OCI-LY3 (cell line): ENCODE data around the gene MAP3K19.
"Not testable (repeated sequence)": the region's sequence is repeated elsewhere in the genome, so short reads cannot be mapped to it uniquely, and the experiment has no call there.

Experiments used
- H2AFZ ChIP-seq: fragments of 200-600, 300-600 bp; shearing (Covaris generic); 2 replicates; pipeline ENCODE4 v1.6.0; 2014; ENCODE audit warnings: antibody characterized with exemption, low read depth, low read length
- H3K27ac ChIP-seq: fragments of 200-600, 300-600 bp; sonication (generic); 2 replicates; pipeline ENCODE4 v1.5.1; 2014; ENCODE audit warnings: mild to moderate bottlenecking, low read length, moderate library complexity, mixed read lengths
- H3K27me3 ChIP-seq: fragments of 200-600, 300-600 bp; sonication (generic); 2 replicates; pipeline ENCODE4 v1.6.1; 2014; ENCODE audit warnings: low read depth, low read length, mixed read lengths
- H3K36me3 ChIP-seq: fragments of 200-600, 300-600 bp; sonication (generic); replicated peaks from 2 replicates; pipeline ENCODE3; 2014; ENCODE audit warnings: low read depth, low read length, mixed read lengths
- H3K4me1 ChIP-seq: fragments of 300-600, 200-600 bp; sonication (generic); 2 replicates; pipeline ENCODE4 v1.6.1; 2014; ENCODE audit warnings: low read length, mixed read lengths
- H3K4me2 ChIP-seq: fragments of 200-600, 300-600 bp; sonication (generic); 2 replicates; pipeline ENCODE4 v1.6.1; 2014; ENCODE audit warnings: low read length, mixed read lengths
- H3K4me3 ChIP-seq: fragments of 300-600, 200-600 bp; sonication (generic); 2 replicates; pipeline ENCODE4 v1.5.1; 2014; ENCODE audit warnings: antibody characterized with exemption, mild to moderate bottlenecking, low read length, moderate library complexity
- H3K79me2 ChIP-seq: fragments of 300-600, 200-600 bp; shearing (Covaris generic); 2 replicates; pipeline ENCODE4 v1.6.1; 2014; ENCODE audit warnings: mild to moderate bottlenecking, low read length, mixed read lengths
- H3K9ac ChIP-seq: fragments of 300-600, 200-600 bp; shearing (Covaris generic); 2 replicates; pipeline ENCODE4 v1.6.0; 2014; ENCODE audit warnings: mild to moderate bottlenecking, low read length, moderate library complexity
- H3K9me3 ChIP-seq: fragments of 200-600, 300-600 bp; shearing (Covaris generic); 2 replicates; pipeline ENCODE4 v1.6.1; 2014; ENCODE audit warnings: low read length, mixed read lengths; ENCODE audit not compliant: insufficient read depth
- H4K20me1 ChIP-seq: fragments of 200-600, 300-600 bp; sonication (generic); 2 replicates; pipeline ENCODE4 v1.6.1; 2016; ENCODE audit warnings: low read length, mixed read lengths; ENCODE audit not compliant: insufficient read depth
- CTCF ChIP-seq: fragments of 200-600, 300-600 bp; sonication (generic); IDR thresholded peaks from 2 replicates; pipeline ENCODE4 v1.5.1; 2014; ENCODE audit warnings: antibody characterized with exemption, low read length, low read depth
- EZH2phosphoT487 ChIP-seq: fragments of 200-600 bp; shearing (Covaris generic); IDR thresholded peaks from 2 replicates; pipeline ENCODE4 v1.6.1; 2018; ENCODE audit warnings: antibody characterized with exemption, mixed run types, low read depth

The MAP3K19 gene

DNA sequence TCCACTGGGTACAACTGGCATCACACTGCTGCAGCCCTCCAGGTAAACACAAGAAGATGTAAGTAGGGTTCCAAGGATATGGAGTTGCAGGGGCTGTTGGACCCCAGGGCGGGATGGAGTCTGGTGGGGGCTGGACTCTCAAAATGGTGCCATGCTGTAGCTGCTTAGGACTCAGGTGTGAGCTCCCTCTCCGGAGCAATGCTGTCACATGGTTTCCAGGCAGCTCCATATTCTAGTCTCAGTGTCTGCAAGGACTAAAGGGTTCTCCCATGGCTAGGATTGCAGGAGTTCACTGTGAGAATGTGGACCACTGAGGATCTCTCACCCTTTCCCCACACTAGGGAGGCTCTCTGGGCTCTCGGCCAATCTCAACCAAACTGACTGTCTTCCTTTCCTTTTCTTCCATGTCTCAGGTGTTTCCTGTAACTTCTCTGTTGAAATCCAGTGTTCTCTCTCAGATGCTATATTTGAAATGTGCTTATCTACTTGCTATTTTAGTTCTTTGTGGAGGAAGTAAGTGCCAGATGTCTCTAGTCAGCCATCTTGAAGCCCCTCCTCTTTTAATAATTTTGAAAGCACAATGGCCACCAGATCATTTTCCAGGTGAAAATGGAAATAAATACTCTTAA is 71.1 kb downstream of the MAP3K19 start:
- H3K4me1 ChIP-seq = no peaks in the 10 kb centered on the region
- no peak overlapping the region for H3K4me3 ChIP-seq
- H3K79me2 ChIP-seq = no peaks in the 10 kb centered on the region
- H3K27me3 ChIP-seq = no peaks in the 10 kb centered on the region
- H3K9ac ChIP-seq = no peak overlapping the region
- H3K27ac ChIP-seq = no peak overlapping the region
- H3K9me3 ChIP-seq = peaks cover 3% of the 10 kb centered on the region
- no peak overlapping the region for H2AFZ ChIP-seq
- H4K20me1 ChIP-seq = no peaks in the 10 kb centered on the region
- H3K36me3 ChIP-seq = peaks cover 13% of the 10 kb centered on the region
- TF ChIP-seq CTCF = no peak
- no peak for TF ChIP-seq EZH2phosphoT487
- H3K4me2 ChIP-seq = no peak overlapping the region

DNA sequence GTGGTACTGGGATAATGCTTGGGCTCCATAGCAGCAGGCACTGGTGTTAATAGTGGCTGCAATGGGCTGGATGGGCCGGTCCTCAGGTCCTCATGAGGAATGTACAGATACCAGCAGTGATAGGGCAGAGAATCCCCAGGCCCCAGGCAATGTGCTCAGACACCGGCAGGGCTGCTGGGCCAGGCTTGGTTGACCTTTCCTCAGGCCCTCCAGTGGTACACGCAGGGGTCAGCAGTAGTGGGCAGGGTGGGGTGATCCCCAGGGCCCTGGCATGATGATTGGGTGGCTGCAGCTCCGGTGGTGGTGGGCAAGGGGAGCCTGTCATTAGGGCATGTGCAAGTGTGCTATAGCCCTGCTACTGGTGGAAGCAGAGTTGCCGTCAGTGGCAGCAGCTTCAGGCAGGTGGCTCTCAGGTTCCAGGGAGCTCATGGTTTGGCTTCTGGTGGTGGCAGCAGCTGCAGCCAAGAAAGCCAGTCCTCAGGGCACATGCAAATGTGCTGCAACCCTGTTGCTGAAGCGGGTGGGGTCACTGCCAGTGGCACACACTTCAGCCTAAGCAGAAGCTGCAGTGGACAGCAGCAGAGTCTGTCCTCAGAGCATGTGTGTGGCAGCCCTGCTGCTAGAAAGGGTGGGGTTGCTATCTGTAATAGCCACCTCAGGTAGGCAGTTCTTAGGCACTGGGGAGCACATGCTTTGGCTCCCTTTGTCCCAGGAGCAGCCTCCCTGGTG is 71.8 kb downstream of the MAP3K19 start:
- Histone ChIP-seq H4K20me1 (no peaks in the 10 kb centered on the region), H3K9me3 (peaks cover 3% of the 10 kb centered on the region), H3K36me3 (peaks cover 13% of the 10 kb centered on the region), H3K9ac (no peak overlapping the region), H3K79me2 (no peaks in the 10 kb centered on the region), H3K4me2 (no peak overlapping the region), H2AFZ (no peak overlapping the region), H3K27me3 (no peaks in the 10 kb centered on the region), H3K4me1 (no peaks in the 10 kb centered on the region), H3K27ac (no peak overlapping the region), H3K4me3 (no peak overlapping the region)
- TF ChIP-seq CTCF (no peak), EZH2phosphoT487 (no peak)

GRCh38 chr2:134973241-134974138 is 73.8 kb downstream of the MAP3K19 start:
- H3K9ac ChIP-seq = no peak overlapping the region
- H4K20me1 ChIP-seq = no peaks in the 10 kb centered on the region
- peaks cover 13% of the 10 kb centered on the region for H3K36me3 ChIP-seq
- no peaks in the 10 kb centered on the region for H3K4me1 ChIP-seq
- H3K27me3 ChIP-seq = no peaks in the 10 kb centered on the region
- no peak overlapping the region for H3K4me2 ChIP-seq
- H3K27ac ChIP-seq = no peak overlapping the region
- H3K79me2 ChIP-seq = no peaks in the 10 kb centered on the region
- H3K9me3 ChIP-seq = peaks cover 3% of the 10 kb centered on the region
- TF ChIP-seq CTCF (no peak), EZH2phosphoT487 (no peak)
- no peak overlapping the region for H3K4me3 ChIP-seq
- H2AFZ ChIP-seq = no peak overlapping the region

- H3K4me1 ChIP-seq, H3K4me3 ChIP-seq, H3K36me3 ChIP-seq, H2AFZ ChIP-seq, H3K9me3 ChIP-seq, H3K9ac ChIP-seq, H3K27me3 ChIP-seq, H4K20me1 ChIP-seq, H3K4me2 ChIP-seq, H3K79me2 ChIP-seq, H3K27ac ChIP-seq: not testable (repeated sequence)
Observed at GRCh38 chr2:134967166-134967565, 80.1 kb downstream of the MAP3K19 start.
